AG09319 (cell line): Measurements from ENCODE around the gene ABCC8.

Experiments used
- DNase-seq: peaks from one replicate; pipeline ENCODE4 v3.0.0-alpha.2; 2010; ENCODE audit warnings: low read depth; ENCODE audit errors: extremely low read depth
- TF ChIP-seq, protein P1 (sequence below): IDR thresholded peaks from 2 replicates; pipeline ENCODE4 v1.5.1; 2011; ENCODE audit warnings: low read depth, mild to moderate bottlenecking, inconsistent platforms, low read length, moderate library complexity

ABCC8 gene

DNA sequence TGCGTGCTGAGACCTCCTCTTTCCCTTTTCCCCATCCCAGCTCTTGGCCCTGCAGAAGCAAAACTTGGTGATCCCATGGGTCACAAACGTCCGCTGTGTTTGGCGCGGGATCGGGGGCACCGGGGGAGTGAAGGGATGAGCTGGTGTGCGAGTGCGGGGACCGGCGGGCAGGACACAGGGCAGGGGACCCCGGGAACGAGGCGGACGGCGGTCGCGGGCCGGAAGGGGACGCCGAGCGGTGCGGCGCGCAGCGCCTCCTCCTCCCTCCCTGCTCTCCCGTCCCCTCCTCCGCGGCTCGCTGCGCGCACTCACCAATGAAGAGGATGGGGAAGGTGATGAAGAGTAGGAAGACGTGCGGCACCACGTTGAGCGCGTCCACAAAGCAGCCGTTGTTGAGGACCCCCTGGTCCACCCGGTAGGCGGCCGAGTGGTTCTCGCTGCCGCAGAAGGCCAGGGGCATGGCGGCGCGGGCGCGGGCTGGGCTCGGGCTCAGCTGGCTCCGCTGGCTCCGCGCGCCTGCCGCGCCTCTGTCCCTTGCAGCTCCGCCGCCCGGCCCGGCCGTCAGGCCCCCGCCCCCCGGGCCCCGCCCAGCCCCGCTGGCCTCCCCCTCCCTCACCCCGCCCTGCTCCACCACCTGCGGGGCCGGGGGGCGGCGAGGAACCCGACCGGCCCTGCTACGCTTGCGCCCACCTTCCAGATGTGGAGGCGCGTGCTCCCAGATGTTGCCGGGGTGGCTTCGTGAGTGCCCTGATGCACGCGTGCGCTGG lies at the start of gene ABCC8:
TSS of gene ABCC8 (minus strand) at position 529 of the 767 bp plus-strand sequence. CDS start at position 460, 69 bp downstream.
- DNase-seq = no peak
- TF ChIP-seq, protein P1, sequence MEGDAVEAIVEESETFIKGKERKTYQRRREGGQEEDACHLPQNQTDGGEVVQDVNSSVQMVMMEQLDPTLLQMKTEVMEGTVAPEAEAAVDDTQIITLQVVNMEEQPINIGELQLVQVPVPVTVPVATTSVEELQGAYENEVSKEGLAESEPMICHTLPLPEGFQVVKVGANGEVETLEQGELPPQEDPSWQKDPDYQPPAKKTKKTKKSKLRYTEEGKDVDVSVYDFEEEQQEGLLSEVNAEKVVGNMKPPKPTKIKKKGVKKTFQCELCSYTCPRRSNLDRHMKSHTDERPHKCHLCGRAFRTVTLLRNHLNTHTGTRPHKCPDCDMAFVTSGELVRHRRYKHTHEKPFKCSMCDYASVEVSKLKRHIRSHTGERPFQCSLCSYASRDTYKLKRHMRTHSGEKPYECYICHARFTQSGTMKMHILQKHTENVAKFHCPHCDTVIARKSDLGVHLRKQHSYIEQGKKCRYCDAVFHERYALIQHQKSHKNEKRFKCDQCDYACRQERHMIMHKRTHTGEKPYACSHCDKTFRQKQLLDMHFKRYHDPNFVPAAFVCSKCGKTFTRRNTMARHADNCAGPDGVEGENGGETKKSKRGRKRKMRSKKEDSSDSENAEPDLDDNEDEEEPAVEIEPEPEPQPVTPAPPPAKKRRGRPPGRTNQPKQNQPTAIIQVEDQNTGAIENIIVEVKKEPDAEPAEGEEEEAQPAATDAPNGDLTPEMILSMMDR = no peak

- DNase-seq = no peak
- TF ChIP-seq, protein P1 = no peak
Measured at GRCh38 chr11:17526326-17526725, 49.7 kb upstream of the ABCC8 start.

DNA sequence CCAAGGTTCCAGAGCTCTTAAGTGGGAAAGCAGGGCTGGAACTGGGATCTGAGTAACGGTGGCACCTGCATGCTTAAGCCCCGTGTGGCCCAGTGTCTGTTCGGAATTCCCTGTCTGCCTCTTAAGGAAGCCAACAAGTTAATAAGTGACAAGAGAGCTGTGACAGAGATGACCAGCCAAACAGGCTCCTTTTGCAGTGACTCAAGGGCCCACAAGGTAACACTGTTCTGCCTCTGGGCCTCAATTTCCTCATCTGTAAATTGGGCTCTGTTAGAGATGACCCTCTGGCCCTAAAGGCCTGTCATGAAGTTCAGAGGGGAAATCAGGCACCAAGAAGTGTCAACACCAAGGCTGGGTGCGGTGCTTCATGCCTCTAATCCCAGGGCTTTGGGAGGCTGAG lies 48.9 kb upstream of the ABCC8 start:
- TF ChIP-seq, protein P1 = no peak

DNA sequence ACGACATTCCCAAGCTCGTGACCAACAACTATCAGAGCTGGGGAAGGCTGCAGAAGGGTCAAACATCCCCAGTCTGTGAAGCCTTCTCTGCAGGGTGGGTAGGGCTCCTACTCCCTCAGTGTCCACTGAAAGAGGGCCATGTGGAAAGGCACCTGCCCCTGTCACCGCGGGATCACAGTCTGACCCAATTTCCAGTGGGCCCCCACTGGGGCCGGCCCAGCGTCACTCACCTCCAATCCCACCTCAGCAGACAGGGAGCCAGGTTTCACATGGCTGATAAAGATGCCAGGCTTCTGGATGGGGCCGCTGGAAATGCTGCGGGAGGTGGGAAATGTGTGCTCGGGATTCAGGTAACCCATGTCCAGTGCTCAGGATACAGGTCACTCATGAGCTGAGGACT lies 47.6 kb upstream of the ABCC8 start:
- DNase-seq = no peak
- TF ChIP-seq, protein P1 = no peak

More for the DNA sequence above, 48.9 kb upstream of the ABCC8 start:
- DNase-seq = no peak

DNA sequence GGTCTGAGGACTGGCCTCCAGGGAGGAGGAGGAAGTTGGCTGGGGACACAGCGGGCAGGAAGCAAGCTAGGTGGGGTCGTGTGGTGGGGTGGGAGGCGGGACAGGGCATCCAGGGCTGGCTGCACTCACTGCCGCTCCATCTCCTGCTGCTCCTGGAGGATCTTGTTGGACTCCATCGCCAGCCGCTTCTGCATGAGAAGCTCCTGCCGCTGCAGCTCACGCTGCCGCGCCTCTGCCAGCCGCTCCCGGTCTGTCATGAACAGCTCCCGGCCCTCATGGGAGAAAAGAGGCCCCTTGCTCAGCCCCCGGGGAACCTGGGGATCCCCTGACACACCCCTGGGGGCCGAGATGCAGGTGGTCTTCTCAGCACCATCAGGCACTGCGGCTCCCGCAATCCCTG lies 46.0 kb upstream of the ABCC8 start:
- DNase-seq = no peak
- TF ChIP-seq, protein P1 = no peak

GRCh38 chr11:17521106-17521900 lies 44.7 kb upstream of the ABCC8 start:
- DNase-seq = no peak
- TF ChIP-seq, protein P1 = no peak

DNA sequence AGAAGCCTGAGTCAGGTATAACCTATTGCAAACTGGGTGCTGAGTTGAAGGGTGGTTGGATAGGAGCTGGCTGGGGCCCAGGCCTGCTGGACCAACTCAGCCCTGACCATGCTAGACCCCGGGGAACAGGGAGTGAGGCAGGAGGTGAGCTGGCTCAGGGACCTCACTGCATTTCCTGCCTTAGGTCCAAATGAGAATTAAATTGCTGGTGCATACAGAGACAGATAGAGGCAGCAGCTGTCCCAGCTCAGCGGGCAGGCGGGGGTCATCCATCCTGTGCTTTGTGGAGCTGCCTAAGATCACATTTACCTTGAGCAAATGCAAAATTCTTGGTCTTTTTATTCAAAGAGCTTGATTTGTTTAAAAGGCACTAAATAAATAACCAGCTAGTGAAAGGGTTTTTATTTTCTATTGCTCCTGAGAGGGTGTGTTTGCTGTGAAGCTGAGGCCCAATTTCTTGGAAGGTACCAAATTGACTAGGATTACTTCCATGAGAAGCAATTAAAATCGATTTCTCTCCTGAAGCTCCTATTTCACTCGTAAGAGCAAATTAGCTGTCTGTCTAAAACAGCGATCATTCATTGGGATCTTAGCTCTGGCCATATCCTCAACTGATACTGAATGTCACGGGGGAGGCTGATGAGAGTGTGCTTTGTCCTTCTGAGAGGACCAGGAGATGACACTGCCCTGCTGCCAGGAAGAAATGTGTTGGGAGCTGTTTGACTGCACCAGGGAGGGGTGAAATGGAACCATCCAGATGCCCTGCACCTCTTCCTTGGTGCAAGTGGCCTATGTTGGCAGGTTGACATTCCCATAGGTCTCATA lies 42.6 kb upstream of the ABCC8 start:
- TF ChIP-seq, protein P1 = no peak
- no peak for DNase-seq
